DOHH2 (cell line): ENCODE results near the gene GABRB2.

Experiments
- CTCF ChIP-seq: fragments of 200-600 bp; sonication (generic); IDR thresholded peaks from one replicate; pipeline ENCODE4 v1.5.1; 2014; ENCODE audit warnings: antibody characterized with exemption, mild to moderate bottlenecking, low read depth, low read length; ENCODE audit not compliant: poor library complexity, severe bottlenecking
- EZH2phosphoT487 ChIP-seq: fragments of 200-600 bp; sonication (generic); IDR thresholded peaks from 2 replicates; pipeline ENCODE4 v1.6.1; 2017; ENCODE audit warnings: borderline replicate concordance, mild to moderate bottlenecking, antibody characterized with exemption, low read length, moderate library complexity, mixed read lengths

GRCh38 chr5:161446655-161447054, 99.9 kb downstream of the GABRB2 start:
- TF ChIP-seq CTCF (no peak), EZH2phosphoT487 (no peak)
